Activated CD4-positive, alpha-beta T cell treated with anti-CD3 and anti-CD28 coated beads, Interleukin-10, Interleukin-2, amounts not matched to agents 100 ng/mL and 50 ng/mL, durations not matched to agents 16 hours and 8 hours (primary cell): ENCODE measurements around the gene INTS1.
"Not testable (repeated sequence)": the region's sequence is repeated elsewhere in the genome, so short reads cannot be mapped to it uniquely, and the experiment has no call there.

Source experiments
- DNase-seq: peaks from one replicate; pipeline ENCODE4 v3.0.0-alpha.2; 2020

INTS1 gene

DNA sequence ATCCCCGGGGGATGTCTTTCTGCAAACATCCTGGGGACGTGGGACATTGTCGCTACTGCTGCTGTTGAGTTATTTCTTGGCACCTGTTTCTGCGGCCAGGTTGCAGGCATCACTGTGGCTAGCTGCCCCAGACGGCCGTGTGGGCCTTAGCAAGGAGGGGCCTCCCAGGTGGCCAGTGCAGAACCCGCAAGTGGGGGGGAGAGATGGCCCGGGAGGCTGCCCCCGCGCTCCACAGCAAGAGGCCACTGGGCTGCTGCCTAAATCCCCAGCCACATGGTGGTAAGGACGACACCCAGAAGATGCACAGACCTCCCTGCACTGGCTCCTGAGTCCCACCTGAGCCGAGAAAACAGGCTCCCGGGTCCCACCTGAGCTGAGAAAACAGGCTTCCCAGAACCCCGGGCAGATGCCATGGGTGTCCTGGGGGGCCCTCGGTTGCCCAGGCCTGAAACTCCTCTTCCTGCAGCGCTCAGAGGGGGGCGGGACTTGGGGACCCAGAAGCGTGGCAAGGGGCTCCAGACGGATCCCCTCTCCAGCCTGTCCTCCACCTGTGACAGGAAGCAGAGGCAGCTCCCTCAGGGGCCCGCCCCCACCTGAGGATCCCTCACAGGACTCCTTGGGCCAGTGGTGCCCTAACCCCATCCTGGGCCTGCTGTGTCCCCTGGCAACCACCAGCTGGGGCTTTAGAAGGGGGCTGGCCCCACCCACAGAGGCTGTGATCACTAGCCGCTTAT lies 25.4 kb upstream of the INTS1 start:
- no peak for DNase-seq

DNA sequence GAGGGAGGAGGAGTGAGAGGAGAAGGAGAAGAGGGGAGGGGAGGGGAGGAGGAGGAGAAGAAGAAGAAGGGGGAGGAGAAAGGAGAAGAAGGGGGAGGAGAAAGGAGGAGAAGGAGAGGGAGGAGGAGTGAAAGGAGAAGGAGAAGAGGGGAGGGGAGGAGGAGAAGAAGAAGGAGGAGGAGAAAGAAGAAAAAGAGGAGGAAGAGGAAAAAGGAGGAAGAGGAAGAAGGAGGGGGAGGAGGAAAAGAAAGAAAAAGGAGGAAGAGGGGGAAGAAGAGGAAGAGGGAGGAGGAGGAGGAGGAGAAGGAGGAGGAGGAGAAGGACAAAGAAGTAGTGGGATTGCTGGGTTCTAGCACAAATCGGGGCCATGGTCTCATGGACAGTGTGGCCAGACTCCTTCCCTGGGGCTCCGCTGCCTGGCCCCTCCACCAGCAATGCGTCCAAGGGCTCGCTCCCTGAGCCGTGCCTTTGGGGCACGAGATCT lies 22.1 kb upstream of the INTS1 start:
- no peak for DNase-seq

DNA sequence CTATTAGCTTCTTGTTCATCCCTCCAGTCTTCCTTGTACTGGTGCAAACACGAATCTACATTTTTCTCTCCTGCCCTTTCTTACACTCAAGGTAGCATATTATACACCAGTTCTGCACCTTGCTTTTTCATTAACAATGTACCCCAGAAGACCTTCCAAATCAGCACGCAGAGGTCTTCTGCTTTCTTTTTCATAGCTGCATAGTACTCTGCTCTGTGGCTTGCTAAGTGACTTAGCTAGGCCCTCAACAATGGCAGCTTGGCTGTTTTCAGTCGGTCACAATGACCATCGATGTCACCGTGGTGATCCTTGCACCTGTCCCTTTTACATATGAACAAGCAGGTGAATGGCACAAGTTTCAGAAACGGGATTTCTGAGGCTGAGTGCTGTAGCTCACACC lies 21.2 kb upstream of the INTS1 start:
- no peak for DNase-seq

DNA sequence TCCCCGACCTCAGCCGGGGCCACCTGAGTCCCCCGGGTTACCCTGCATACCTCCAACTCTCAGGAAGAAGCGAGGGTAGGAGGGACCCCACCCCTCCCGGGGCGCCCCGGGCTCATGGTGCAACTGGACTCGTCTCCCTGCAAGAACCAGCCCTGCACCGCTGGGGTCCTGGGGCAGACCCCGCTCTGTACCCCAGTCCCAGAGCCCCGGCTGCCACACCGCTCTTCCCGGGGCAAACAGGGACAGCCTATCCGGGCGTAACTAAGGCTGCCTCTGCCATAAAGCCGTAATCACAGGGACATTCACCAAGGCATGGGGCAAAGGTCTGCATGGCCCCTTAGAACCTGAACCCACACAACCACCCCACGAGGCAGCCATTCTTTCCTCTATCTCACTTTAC lies 19.7 kb upstream of the INTS1 start:
- no peak for DNase-seq

DNA sequence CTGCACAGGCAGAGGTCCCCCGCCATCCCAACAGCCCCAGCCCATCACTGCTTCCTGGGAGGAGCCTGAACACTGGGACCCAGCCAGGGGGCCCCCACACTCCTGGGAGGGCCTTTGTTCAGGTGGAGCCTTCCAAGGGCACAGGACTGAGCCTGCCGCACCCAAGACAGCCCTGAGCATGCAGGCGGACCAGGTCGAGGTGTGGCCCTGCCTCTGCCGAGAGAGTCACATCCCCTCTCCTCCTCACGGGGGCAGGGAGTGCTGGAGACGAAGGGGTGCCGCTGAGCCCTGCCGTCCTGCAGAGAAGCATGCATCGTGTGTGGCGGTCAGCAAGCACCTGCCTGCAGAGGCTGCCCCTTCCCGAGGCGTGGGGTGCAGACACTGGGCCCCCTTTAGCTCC lies 19.0 kb upstream of the INTS1 start:
- DNase-seq = no peak

DNA sequence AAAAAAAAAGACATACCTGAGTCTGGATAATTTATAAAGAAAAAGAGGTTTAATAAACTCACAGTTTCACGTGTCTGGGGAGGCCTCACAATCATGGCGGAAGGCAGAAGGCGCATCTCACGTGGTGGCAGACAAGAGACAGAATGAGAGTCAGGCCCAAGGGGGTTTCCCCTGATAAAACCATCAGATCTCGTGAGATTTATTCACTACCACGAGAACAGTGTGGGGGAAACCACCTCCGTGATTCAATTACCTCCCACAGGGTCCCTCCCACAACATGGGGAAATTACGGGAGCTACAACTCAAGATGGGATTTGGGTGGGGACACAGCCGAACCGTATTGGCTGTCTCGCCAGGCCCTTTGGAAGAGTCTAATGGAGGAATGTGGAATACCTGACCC lies 17.3 kb upstream of the INTS1 start:
- no peak for DNase-seq

DNA sequence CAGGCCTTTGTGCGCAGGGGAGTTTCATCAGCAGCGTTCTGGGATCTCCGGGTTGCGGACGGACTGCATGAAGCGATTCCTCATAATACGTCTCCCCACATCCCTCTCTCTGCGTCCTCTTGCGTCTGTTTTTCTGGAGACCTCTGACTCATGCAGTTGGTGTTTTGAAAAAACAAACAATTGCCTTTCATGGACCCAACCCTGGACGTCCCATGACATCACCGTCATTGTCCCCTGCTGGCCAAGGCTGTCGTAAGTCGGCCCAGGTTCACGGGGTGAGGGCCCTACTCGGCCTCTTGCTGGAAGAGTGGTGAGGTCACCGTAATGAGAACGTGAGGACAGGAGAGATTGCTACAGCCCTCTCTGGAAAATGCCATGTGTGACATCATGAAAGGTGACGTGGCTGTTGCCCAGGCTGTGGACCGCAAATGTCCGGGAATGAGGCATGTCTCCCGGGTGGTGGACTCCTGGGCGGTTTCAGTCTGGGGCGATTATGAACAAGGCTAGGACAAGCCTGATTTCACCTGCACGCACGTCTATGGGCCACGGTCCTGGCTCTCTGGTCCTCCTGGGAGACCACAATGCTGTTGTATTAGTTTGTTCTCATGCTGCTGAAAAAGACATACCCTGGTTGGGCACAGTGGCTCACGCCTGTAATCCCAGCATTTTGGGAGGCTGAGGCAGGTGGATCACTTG lies 16.5 kb upstream of the INTS1 start:
- no peak for DNase-seq

DNA sequence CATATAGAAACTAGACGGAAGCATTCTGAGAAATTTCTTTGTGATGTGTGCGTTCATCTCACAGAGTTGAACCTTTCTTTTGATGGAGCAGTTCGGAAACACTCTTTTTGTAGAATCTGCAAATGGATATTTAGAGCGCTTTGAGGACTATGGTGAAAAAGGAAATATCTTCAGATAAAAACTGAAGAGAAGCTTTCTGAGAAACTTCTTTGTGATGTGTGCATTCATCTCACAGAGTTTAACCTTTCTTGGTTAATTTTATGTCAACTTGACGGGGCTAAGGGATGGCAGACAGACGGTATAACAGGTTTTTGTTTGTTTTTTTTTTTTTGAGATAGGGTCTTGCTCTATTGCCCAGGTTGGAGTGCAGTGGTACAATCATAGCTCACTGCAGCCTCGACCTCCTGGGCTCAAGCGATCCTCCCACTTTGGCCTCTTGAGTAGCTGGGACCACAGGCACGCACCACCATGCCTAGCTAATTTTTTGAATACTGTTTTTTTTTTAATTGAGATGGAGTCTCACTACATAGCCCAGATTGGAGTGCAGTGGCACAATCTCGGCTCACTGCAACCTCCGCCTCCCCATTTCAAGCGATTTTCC lies 15.2 kb upstream of the INTS1 start:
- not testable (repeated sequence) for DNase-seq

DNA sequence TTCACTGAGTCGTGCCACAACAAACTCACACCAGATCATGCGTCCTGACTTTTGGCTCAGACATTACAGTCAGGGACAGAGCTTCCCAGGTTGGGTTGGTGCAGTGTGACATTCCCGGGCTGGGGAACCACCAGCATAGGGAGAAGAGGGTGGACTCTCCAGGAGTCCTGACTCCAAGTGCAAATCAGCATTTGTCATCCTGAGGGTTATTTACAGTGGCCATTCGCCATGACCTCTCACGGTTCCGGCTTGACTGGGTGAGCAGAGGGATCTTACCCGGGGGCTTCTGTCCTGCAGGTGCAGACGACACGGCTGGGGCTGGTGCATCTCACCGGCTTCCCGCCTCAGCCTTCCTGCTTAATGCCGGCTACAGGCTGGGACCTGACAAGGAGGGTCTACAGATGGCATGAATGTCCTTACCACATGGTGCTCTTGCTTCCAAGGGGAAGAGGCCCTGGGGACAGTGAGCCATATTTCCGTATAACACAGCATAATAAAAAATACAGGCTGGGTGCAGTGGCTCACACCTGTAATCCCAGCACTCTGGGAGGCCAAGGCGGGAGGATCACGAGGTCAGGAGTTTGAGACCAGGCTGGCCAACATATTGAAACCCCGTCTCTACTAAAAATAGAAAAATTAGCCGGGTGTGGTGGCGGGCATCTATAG lies 12.5 kb upstream of the INTS1 start:
- DNase-seq = no peak

DNA sequence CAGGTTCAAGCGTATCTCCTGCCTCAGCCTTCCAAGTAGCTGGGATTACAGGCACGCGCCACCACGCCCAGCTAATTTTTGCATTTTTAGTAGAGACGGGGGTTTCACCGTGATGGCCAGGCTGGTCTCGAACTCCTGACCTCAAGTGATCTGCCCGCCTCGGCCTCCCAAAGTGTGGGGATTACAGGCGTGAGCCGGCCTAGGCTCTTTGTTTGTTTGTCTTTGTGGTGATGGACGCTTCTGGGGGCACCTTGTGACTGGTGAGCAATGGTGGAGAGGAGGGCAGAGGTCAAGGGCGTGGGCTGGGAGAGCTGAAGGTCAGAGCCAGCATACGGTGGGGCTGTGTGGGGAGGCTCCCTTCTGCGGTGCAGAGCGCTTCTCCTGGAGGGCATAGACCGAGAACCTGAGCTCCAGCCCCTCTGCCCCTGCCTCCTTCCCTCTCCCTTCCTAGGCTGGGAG lies 11.3 kb upstream of the INTS1 start:
- DNase-seq = not testable (repeated sequence)

DNA sequence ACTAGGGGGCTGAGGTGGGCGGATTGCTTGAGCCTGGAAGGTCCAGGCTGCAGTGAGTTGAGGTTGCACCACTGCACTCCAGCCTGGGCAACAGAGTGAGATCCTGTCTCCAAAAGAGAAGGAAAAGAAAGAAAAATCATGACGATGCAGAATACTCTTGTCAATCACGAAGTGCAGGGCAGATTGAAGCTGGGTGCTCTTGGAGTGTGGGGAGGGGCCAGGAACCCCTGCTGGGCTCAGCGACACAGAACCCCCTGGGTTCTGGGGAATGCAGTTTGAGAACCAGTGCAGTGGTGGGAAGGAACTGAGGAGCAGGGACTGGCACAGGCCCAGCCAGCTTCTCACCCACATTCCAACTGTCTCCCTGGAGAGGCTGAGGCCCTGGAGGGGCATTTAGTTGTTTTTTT lies 10.8 kb upstream of the INTS1 start:
- no peak for DNase-seq

DNA sequence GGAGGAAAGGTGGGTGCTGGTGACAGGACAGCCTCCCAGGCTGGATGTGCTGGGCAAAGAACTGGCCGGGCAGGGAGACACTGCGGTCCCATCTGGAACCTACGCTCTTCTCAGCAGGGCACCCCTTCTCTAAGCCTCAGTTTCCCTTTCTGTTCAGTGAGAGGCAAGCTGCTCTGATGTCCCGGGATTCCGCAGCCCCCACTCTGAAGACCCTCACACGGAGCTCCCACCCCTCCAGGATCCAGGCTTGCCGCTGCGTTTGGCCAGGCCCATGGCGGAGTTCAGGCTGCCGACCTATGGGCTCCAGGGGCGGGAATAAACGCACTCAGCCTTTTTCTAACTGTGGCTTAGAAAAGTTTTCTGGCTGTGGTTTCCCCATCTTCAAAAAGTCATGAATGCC lies 10.2 kb upstream of the INTS1 start:
- DNase-seq = no peak

DNA sequence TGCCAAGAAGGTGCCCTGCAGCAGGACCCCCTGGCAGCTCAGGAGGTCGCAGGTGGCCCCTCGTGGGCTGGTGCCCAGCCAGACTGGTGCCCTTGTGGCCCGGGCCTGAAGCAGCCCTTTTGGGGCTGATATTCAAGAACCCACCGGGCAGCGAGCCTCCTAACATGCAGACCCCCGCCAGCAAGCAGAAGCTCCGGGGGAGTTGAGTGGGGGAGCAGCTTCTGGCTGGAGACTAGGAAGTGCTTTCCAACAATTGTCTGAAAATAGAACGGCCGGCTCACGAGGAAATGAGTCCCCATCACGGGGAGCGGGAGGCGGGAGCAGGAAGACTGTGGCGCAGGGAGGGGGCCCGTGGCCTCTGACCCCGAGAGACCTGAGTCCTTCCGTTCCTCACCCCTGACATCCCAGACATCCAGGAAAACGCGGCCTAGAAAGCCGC lies 9.5 kb upstream of the INTS1 start:
- no peak for DNase-seq

DNA sequence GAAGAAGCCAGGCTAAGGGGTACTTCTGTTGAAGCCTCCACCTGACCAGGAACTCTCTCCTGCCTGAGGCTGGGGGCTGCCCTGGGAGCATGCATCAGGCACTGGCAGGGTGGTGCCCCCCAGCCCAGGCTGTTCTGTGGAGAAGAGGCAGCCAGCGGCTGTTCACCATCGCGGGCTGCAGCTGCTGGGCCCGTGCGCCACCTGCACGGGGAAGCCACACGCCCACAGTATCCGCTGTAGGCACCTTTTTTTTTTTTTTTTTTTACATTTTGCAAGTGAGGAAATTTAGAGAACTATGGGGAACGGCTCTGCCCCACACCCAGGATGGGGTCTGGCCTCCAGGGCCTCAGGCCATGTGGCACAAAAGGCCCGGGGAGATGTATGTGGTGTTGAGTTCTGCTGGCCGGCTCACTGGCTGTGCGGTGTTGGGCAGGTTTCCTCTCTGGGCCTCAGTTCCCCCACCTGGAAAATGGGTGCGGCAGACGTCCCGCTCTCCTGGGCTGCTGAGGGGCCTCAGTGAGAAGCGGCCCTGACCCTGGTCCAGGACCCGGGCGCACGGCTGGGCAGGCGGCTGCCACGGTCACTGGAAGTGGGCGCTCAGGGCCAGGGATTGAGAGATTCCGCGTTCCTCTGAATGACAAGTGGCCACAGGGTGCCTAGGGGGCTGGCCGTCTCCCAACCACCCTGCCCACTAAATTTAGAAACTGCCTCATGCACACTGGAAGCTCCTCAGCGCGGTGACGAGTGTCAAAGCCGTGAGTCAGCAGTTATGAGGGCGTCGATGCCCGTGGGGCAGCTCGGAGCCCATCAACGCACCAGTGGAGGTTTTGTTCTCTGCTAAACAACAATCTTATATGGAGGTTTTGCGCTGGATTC lies 8.8 kb upstream of the INTS1 start:
- peak; percentile 54 for DNase-seq

DNA sequence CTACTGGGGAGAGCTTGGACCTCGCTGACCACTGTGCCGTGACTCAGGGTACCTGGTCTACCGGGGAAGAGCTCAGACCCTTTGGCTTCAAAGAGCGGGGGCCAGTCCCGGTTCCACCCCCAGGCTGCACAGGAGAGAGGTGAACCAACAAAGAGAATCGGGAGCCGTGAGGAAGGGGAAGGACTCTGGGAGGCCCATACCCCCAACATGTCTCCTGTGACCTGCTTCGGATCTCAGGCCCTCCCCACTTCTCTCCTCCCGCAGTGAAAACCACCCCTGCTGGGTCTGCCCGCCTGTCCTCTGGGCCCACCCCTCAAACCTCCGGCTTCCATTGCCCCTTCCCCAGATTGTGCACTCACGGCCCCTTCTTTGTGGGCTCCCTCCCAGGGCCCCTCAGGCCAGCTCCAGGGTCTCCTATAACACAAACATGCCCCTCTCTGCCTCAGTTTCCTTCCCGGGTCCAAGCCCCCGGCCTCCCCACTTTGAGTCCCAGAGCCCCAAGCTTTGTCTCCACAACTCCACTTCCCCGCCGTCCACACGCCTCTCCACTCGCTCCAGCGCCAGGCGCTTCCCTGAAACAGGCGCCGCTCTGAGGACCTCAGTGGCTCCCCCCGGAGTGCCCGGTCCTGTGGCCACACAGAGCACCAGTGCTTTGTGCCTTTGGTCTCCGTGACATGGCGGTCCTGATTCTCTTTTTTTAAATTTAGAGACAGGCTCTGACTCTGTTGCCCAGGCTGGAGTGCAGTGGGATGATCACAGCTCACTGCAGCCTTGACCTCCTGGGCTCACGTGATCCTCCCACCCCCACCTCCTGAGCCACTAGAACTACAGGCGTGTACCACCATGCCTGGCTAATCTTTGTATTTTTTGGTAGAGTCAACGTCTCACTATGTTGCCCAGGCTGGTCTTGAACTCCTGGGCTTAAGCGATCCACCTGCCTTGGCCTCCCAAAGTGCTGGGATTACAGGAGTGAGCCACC lies 7.5 kb upstream of the INTS1 start:
- no peak for DNase-seq

DNA sequence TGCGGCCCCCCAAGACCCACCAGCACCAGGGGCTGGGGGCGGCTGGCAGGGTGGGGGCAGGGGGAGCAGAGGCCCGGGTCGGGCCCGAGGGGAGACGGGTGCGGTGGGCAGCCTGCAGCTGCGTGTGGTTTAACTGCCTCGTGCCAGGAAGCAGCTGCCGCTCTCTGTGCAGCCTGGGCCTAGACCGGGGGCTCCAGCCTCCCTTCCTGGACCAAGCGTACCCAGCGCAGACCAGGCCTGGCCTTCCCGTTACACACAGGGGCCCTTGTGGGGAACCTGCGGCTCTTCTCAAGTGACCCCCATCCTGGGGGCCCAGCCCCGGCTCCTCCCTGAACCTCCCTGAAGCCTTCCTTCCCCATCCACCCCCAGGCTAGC lies 6.6 kb upstream of the INTS1 start:
- no peak for DNase-seq

DNA sequence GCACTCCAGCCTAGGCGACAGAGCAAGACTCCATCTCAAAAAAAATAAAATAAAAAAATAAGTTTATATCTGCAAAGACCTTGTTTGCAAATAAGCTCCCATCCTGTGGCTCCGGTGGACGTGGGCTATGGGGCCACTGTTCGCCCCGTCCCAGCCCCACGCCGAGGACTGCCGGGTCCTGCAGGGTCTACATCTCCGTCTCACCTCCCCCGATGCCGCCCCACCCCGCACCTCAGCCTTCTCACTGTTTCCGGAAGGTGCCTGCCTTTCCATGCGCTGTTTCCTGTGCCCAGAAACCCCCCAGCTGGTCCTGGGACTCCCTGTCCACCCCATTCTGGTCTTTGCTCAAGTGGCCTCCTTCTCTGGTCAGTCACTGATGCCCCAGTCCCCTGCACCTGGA lies 5.0 kb upstream of the INTS1 start:
- no peak for DNase-seq

DNA sequence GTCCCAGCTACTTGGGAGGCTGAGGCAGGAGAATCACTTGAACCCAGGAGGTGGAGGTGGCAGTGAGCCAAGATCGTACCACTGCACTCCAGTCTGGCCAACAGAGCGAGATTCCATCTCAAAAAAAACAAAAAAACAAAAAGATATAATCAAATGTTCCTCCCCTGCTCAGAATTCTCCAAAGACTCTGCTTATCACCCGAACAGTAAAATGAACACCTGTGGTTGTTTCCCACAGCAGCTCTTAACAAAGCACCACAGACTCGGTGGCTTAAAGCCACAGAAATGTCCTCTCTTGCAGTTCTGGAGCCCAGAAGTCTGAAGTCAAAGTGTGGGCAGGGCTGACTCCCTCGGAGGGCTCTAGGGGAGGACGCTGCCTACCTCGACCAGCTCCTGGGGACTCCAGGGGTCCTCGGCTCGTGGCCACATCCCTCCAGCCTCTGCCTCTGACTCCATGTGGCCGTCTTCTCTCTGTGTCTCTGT lies 4.1 kb upstream of the INTS1 start:
- no peak for DNase-seq

DNA sequence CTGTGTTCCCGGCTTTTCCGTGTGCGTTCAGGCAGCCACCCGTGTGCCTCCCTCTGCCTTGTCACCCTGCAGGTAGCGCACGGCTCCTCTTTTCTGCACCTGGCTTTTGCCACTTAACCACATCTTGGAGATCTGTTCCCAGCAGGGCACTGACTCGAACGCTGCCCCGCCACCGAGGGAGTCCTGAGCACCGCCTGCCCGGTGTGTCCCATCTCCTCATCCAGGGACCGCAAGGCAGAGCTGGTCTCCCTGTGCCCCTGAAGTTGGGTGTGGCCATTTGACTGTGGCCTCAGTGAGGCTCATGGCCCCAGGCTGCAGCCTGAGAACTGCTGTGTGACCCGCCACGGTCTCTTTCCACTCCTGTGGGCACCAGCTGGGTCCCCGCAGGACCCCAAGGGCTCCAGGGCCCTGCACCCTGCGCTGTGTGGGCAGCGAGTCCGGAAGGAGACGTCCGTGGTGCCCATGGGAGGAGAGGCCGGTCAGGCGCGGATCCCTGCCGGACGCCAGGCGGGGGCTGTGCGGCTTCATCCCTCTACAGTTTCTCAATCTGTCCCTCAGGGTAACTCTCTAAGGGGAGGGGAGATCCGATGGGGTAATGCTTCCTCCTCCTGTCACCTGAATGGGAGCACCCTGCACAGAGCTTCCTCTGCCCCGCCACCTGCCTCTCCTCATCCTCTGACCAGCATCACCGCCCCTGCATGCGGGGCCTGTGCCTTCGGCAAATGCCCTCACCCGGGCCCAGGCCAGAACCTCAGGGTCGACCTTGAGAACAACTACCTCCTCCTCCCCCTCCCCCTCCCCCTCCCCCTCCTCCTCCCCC lies 1.8 kb upstream of the INTS1 start:
- DNase-seq = no peak

DNA sequence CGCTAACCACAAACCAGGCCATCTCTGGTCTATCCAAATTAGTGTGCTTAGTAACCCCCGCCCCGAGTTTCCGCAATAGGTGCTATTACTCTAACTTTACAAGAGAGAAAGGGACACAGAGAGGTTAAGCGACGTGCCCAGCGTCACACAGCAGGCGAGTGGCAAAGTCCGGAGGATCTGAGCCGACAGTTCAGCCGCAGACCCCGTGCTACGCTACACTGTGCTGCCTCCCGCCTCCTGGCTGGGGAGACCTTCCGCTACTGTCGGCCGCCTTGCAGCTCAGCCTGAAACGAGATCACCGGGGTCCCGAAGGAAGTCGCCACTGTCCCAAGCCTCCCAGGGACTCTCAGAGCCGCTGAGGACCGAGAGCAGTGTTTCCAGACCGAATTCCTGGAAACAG lies 799 bp downstream of the INTS1 start:
- no peak for DNase-seq
